Measurements from ENCODE around the gene ATP8B1. TPM values are rescaled to one million over a fixed set of nuclear protein-coding genes. Genes with fewer than 3 reads are reported as not detected.

The ATP8B1 gene
- polyA plus RNA-seq, 2 of the 4 experiments (the other 2 are of a cell fraction), result 7.1 to 23.4 TPM

DNA sequence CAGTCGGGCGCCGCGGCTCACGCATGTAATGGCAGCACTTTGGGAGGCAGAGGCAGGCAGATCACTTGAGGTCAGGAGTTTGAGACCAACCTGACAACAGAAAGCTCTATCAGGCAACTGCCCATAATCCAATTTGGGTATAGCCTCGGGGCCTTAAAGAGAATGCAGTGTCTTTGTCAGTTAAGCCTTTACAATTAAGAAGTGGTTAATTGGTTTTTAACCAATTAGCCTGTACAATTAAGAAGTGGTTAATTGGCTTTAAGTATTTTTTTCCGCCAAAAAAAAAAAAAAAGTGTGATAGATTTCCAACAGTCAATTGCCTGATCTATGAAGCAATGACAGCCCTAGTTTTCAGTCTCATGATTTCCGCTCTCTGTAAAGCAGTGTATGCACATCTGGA lies 106.8 kb downstream of the ATP8B1 start:
- no peak for FAIRE-seq
- Histone ChIP-seq H3K27ac (no peak overlapping the region), H3K9me3 (no peaks in the 10 kb centered on the region), H3K4me1 (peaks cover 28% of the 10 kb centered on the region), H3K4me2 (no peak overlapping the region), H3K4me3 (no peak overlapping the region)
- no peak for ATAC-seq
- no peak for DNase-seq (ENCODE audit: low read depth in 1 of 2, low spot score in 1 of 2)
- WGBS (ENCODE audit: missing lambda C conversion rate), result 90% methylated on average over 8 of the region's 8 CpGs
- CTCF ChIA-PET, result interaction anchor here (1.1 kb wide), 1 partner anchor 14 kb away, joined by 3 read pairs; no protein-coding TSS in a partner anchor
- TF ChIP-seq CBX2 (IDR thresholded peaks at IDR 0.05; ENCODE audit: borderline replicate concordance, low read depth), result no peak
- TF ChIP-seq NPAS2 (CRISPR knock-in tag; IDR thresholded peaks at IDR 0.05; ENCODE audit: borderline replicate concordance), result no peak
- TF ChIP-seq ZNF302 (CRISPR knock-in tag; IDR thresholded peaks at IDR 0.05), result no peak
- TF ChIP-seq, protein P1, sequence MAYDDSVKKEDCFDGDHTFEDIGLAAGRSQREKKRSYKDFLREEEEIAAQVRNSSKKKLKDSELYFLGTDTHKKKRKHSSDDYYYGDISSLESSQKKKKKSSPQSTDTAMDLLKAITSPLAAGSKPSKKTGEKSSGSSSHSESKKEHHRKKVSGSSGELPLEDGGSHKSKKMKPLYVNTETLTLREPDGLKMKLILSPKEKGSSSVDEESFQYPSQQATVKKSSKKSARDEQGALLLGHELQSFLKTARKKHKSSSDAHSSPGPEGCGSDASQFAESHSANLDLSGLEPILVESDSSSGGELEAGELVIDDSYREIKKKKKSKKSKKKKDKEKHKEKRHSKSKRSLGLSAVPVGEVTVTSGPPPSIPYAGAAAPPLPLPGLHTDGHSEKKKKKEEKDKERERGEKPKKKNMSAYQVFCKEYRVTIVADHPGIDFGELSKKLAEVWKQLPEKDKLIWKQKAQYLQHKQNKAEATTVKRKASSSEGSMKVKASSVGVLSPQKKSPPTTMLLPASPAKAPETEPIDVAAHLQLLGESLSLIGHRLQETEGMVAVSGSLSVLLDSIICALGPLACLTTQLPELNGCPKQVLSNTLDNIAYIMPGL (CRISPR knock-in tag; IDR thresholded peaks at IDR 0.05; ENCODE audit: borderline replicate concordance), result no peak
- no peak for TF ChIP-seq HEYL (CRISPR knock-in tag; IDR thresholded peaks at IDR 0.05)
- TF ChIP-seq CHD2 (IDR thresholded peaks at IDR 0.05; ENCODE audit: low read length, partially characterized antibody), result no peak
- TF ChIP-seq, protein P2, sequence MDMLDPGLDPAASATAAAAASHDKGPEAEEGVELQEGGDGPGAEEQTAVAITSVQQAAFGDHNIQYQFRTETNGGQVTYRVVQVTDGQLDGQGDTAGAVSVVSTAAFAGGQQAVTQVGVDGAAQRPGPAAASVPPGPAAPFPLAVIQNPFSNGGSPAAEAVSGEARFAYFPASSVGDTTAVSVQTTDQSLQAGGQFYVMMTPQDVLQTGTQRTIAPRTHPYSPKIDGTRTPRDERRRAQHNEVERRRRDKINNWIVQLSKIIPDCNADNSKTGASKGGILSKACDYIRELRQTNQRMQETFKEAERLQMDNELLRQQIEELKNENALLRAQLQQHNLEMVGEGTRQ (IDR thresholded peaks at IDR 0.05), result no peak
- TF ChIP-seq, protein P3, sequence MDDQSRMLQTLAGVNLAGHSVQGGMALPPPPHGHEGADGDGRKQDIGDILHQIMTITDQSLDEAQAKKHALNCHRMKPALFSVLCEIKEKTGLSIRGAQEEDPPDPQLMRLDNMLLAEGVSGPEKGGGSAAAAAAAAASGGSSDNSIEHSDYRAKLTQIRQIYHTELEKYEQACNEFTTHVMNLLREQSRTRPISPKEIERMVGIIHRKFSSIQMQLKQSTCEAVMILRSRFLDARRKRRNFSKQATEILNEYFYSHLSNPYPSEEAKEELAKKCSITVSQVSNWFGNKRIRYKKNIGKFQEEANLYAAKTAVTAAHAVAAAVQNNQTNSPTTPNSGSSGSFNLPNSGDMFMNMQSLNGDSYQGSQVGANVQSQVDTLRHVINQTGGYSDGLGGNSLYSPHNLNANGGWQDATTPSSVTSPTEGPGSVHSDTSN (IDR thresholded peaks at IDR 0.05), result no peak
- no peak for TF ChIP-seq HOXA7 (CRISPR knock-in tag; IDR thresholded peaks at IDR 0.05)
- TF ChIP-seq EHMT2 (IDR thresholded peaks at IDR 0.05; ENCODE audit: low read depth), result no peak
- no peak for TF ChIP-seq NFE2L2 (conservative IDR thresholded peaks at IDR 0.05; ENCODE audit: low read length)
- TF ChIP-seq MYC (IDR thresholded peaks at IDR 0.05; ENCODE audit: borderline replicate concordance, low read length), result no peak
- no peak for TF ChIP-seq EHF (CRISPR knock-in tag; IDR thresholded peaks at IDR 0.05)
- POLR2A ChIA-PET, result no interaction called here

DNA sequence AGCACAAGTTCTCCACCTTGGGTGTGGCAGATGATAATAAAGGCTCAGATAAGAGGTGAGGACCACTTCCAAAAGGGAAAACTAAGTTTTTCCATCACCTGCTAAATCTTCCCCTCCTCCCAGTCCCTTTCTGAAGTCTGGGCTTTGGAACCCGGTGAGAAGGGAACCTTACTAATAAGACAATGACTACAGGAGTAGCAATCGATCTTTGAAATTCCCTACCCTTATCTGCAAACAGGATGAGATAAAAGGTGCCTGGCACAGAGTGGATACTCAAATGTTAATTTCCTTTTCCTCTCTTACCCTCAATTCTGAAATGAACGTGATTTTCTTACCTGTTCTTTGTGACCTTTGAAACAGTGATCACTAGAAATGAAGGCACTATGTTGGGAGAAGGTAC lies 111.8 kb downstream of the ATP8B1 start:
- H3K4me1 ChIP-seq, result peaks cover 20% of the 10 kb centered on the region
- TF ChIP-seq TP53 (CRISPR knock-in tag; IDR thresholded peaks at IDR 0.05) (no peak), RARB (CRISPR knock-in tag; IDR thresholded peaks at IDR 0.05) (no peak), ZNF302 (CRISPR knock-in tag; IDR thresholded peaks at IDR 0.05) (no peak), HOXB13 (CRISPR knock-in tag; IDR thresholded peaks at IDR 0.05; ENCODE audit: low read depth) (no peak), EP300 (IDR thresholded peaks at IDR 0.05) (no peak), KDM1A (IDR thresholded peaks at IDR 0.05; ENCODE audit: low read depth) (no peak), POLR2AphosphoS2 (conservative IDR thresholded peaks at IDR 0.05; ENCODE audit: low read length) (no peak), CHD2 (IDR thresholded peaks at IDR 0.05; ENCODE audit: low read length, partially characterized antibody) (no peak)
- TF ChIP-seq, protein P4, sequence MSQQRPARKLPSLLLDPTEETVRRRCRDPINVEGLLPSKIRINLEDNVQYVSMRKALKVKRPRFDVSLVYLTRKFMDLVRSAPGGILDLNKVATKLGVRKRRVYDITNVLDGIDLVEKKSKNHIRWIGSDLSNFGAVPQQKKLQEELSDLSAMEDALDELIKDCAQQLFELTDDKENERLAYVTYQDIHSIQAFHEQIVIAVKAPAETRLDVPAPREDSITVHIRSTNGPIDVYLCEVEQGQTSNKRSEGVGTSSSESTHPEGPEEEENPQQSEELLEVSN (IDR thresholded peaks at IDR 0.05; ENCODE audit: borderline replicate concordance, low read depth), result no peak
- no peak overlapping the region for H3K4me3 ChIP-seq
- POLR2A ChIA-PET, result no interaction called here
- DNase-seq (ENCODE audit: low read depth in 1 of 2, low spot score in 1 of 2) (no peak), ATAC-seq (no peak), FAIRE-seq (no peak)
- CTCF ChIA-PET, result no interaction called here
- H3K27ac ChIP-seq, result no peak overlapping the region
- 84% methylated on average over 3 of the region's 3 CpGs for WGBS (ENCODE audit: missing lambda C conversion rate)
- no peak overlapping the region for H3K4me2 ChIP-seq
- no peaks in the 10 kb centered on the region for H3K9me3 ChIP-seq

DNA sequence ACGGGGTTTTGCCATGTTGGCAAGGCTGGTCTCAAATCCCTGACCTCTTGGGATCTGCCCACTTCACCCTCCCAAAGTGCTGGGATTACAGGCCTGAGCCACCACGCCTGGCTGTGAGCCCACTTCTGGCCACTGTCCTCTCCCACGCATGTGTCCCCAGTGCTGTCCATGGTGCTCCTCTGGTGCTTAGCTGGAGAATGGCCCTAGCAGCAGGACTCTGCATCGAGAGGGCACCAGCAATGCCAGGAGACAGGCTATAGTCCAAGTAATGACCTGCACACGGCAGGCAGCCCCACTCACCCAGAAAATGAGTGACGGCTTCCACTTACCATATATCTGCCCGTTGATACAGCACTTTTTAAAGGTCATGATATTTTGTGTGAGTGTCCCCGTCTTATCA lies 115.1 kb downstream of the ATP8B1 start:
- POLR2A ChIA-PET, result no interaction called here
- Histone ChIP-seq H3K4me1 (peaks cover 2% of the 10 kb centered on the region; the same call in 2 of the 3 replicates), H3K27ac (no peak overlapping the region), H3K9me3 (no peaks in the 10 kb centered on the region), H3K4me3 (no peak overlapping the region), H3K4me2 (no peak overlapping the region)
- ATAC-seq (no peak), DNase-seq (ENCODE audit: low read depth in 1 of 2, low spot score in 1 of 2) (no peak), FAIRE-seq (no peak)
- CTCF ChIA-PET, result no interaction called here
- no peak for TF ChIP-seq JUN (IDR thresholded peaks at IDR 0.05)
- TF ChIP-seq, protein P5, sequence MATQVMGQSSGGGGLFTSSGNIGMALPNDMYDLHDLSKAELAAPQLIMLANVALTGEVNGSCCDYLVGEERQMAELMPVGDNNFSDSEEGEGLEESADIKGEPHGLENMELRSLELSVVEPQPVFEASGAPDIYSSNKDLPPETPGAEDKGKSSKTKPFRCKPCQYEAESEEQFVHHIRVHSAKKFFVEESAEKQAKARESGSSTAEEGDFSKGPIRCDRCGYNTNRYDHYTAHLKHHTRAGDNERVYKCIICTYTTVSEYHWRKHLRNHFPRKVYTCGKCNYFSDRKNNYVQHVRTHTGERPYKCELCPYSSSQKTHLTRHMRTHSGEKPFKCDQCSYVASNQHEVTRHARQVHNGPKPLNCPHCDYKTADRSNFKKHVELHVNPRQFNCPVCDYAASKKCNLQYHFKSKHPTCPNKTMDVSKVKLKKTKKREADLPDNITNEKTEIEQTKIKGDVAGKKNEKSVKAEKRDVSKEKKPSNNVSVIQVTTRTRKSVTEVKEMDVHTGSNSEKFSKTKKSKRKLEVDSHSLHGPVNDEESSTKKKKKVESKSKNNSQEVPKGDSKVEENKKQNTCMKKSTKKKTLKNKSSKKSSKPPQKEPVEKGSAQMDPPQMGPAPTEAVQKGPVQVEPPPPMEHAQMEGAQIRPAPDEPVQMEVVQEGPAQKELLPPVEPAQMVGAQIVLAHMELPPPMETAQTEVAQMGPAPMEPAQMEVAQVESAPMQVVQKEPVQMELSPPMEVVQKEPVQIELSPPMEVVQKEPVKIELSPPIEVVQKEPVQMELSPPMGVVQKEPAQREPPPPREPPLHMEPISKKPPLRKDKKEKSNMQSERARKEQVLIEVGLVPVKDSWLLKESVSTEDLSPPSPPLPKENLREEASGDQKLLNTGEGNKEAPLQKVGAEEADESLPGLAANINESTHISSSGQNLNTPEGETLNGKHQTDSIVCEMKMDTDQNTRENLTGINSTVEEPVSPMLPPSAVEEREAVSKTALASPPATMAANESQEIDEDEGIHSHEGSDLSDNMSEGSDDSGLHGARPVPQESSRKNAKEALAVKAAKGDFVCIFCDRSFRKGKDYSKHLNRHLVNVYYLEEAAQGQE (IDR thresholded peaks at IDR 0.05), result peak; percentile 52; the same call in 1 of the 2 replicates
- WGBS (ENCODE audit: missing lambda C conversion rate), result 91% methylated on average over 8 of the region's 8 CpGs

Measured in A549 (cell line).